Measurements from ENCODE around the gene MICAL3. TPM values are rescaled to one million over a fixed set of nuclear protein-coding genes. Genes with fewer than 3 reads are reported as not detected.

Gene MICAL3
- total RNA-seq, 6 experiments from 2014 or later = 31.5 to 61.8 (median 48.2) TPM

DNA sequence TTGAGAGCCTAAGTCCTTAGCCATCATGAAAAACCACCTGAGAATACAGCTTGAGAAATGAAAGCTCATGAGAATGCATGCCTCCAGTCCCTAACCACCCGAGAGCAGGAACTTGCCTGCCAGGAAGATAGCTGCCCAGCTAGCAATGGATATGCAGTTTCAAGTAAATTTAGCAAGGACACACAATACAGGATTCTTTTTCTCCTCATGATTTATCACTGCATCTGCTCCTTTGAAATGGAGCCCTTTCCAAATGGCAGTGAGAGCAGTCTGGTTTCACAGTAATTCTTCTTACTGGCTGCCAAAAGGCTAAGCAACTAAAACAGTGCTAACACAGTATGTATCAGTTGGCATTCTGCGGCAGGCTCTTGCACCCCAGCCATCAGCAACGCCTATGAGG is 109.9 kb downstream of the MICAL3 start:
- Histone ChIP-seq H3K36me3 (no peaks in the 10 kb centered on the region), H3K27ac (no peak overlapping the region), H3K4me1 (peaks cover 0 to 3% (median 0%) of the 10 kb centered on the region in 4 donors), H3K9me3 (no peaks in the 10 kb centered on the region), H3K4me3 (no peak overlapping the region), H3K27me3 (no peaks in the 10 kb centered on the region)
- WGBS (ENCODE audit: insufficient coverage, low coverage, low lambda C conversion rate, missing lambda C conversion rate) = 100% methylated on average over 2 of the region's 3 CpGs
- no peak for DNase-seq
- TF ChIP-seq CTCF (IDR thresholded peaks at IDR 0.05) (no peak), POLR2A (IDR thresholded peaks at IDR 0.05) (no peak)
- intact Hi-C loops (cut with DNase I) = no loop called here
- ATAC-seq = no peak

DNA sequence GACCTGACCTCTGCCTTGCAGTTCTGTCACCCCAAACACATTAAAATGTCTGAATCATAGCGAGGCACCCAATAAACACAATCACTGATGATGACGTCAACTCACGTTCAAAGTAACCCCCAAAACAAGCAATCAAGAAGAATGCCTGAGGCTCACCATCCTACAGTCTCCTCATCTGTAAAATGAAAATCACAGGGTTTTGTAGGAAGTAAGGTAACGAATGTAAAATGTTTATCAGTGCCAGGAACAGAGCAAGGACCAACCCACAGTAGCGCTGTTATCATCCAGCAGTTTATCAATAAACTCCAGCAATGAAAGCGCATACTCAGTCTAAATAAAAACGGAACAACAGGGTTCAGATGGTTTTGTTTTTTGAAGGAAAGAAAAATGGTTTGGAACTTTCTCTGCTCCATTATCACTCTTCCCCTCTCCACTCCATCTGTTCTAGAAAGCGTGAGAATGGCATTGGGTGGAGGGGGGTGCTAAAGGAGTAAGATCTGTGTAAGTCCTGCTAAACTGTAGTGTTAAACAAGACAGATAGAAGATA is 110.5 kb downstream of the MICAL3 start:
- H3K9me3 ChIP-seq = no peaks in the 10 kb centered on the region
- 83% methylated on average over 8 of the region's 8 CpGs for WGBS (ENCODE audit: insufficient coverage, low coverage, low lambda C conversion rate, missing lambda C conversion rate)
- H3K27ac ChIP-seq = no peak overlapping the region
- no peaks in the 10 kb centered on the region for H3K36me3 ChIP-seq
- H3K4me1 ChIP-seq = peaks cover 0 to 3% (median 0%) of the 10 kb centered on the region in 4 donors
- no peak for ATAC-seq
- intact Hi-C loops (cut with DNase I) = no loop called here
- DNase-seq = no peak
- H3K4me3 ChIP-seq = no peak overlapping the region
- H3K27me3 ChIP-seq = no peaks in the 10 kb centered on the region
- TF ChIP-seq POLR2A (IDR thresholded peaks at IDR 0.05) = no peak
- TF ChIP-seq CTCF (IDR thresholded peaks at IDR 0.05) = no peak

GRCh38 chr22:17912945-17913721 is 111.2 kb downstream of the MICAL3 start:
- peaks cover 0 to 3% (median under 1%) of the 10 kb centered on the region in 4 donors for H3K4me1 ChIP-seq
- TF ChIP-seq POLR2A (IDR thresholded peaks at IDR 0.05) (no peak), CTCF (IDR thresholded peaks at IDR 0.05) (no peak)
- H3K36me3 ChIP-seq = no peaks in the 10 kb centered on the region
- intact Hi-C loops (cut with DNase I) = no loop called here
- no peak overlapping the region for H3K4me3 ChIP-seq
- DNase-seq (no peak), ATAC-seq (no peak)
- H3K27me3 ChIP-seq = no peaks in the 10 kb centered on the region
- 78% methylated on average over 6 of the region's 12 CpGs for WGBS (ENCODE audit: insufficient coverage, low coverage, low lambda C conversion rate, missing lambda C conversion rate)
- H3K9me3 ChIP-seq = no peaks in the 10 kb centered on the region
- H3K27ac ChIP-seq = no peak overlapping the region

- intact Hi-C loops (cut with DNase I) = no loop called here
- ATAC-seq = no peak
Observed at GRCh38 chr22:17911887-17912286, 112.5 kb downstream of the MICAL3 start.

More at GRCh38 chr22:17911887-17912286, 112.5 kb downstream of the MICAL3 start:
- peaks cover 0 to 12% (median 7%) of the 10 kb centered on the region in 4 donors for H3K4me1 ChIP-seq
- no peak overlapping the region for H3K4me3 ChIP-seq
- no peak overlapping the region for H3K27ac ChIP-seq
- WGBS (ENCODE audit: insufficient coverage, low coverage, low lambda C conversion rate, missing lambda C conversion rate) = 100% methylated on average over 1 of the region's 4 CpGs
- no peaks in the 10 kb centered on the region for H3K27me3 ChIP-seq
- DNase-seq = no peak
- H3K36me3 ChIP-seq = no peaks in the 10 kb centered on the region
- H3K9me3 ChIP-seq = no peaks in the 10 kb centered on the region
- TF ChIP-seq CTCF (IDR thresholded peaks at IDR 0.05) = no peak
- no peak for TF ChIP-seq POLR2A (IDR thresholded peaks at IDR 0.05)
